Panc1 (cell line): ENCODE data around the gene MZT2B. TPM values are rescaled to one million over a fixed set of nuclear protein-coding genes. Genes with fewer than 3 reads are reported as not detected.
"Not testable (repeated sequence)": the region's sequence is repeated elsewhere in the genome, so short reads cannot be mapped to it uniquely, and the experiment has no call there.

ENCODE experiments used
- ATAC-seq: fragments of 200-7000 bp; cut with Tn5 transposase; 2 replicates; pipeline ENCODE4 v1.9.1; 2020; ENCODE audit warnings: mild to moderate bottlenecking, moderate library complexity
- BruUV-seq: library from RNA; stranded (reverse); fragments of 400-500 nt; replicated peaks from 2 replicates; lab custom pipeline; 2021; lab: Mats Ljungman, UMichigan
- CTCF ChIA-PET: fragments of 300-600 bp; sonication (Branson Sonifier 250); formaldehyde crosslinking; loops from one replicate; lab custom pipeline; 2022; ENCODE audit warnings: antibody characterized with exemption; lab: Charles Lee
- POLR2A ChIA-PET: fragments of 300-600 bp; sonication (Branson Sonifier 250); formaldehyde crosslinking; loops from one replicate; lab custom pipeline; 2022; ENCODE audit warnings: antibody characterized with exemption; lab: Charles Lee
- DNase-seq: peaks from one replicate; pipeline ENCODE4 v3.0.0-alpha.2; 2010; ENCODE audit warnings: low read depth, low spot score
- H3K27ac ChIP-seq: 2 replicates; pipeline ENCODE4 v1.5.1; 2011; ENCODE audit warnings: mild to moderate bottlenecking, low read length, inconsistent platforms
- H3K27me3 ChIP-seq: fragments of 200-500 bp; sonication (Bioruptor generic); 2 replicates; pipeline ENCODE4 v1.6.0; 2014; ENCODE audit warnings: low read length, inconsistent platforms; ENCODE audit not compliant: control insufficient read depth, insufficient read depth
- H3K36me3 ChIP-seq: fragments of 200-500 bp; sonication (Bioruptor generic); 2 replicates; pipeline ENCODE4 v1.5.1; 2014; ENCODE audit warnings: inconsistent platforms, mild to moderate bottlenecking, low read length, moderate library complexity; ENCODE audit not compliant: control insufficient read depth, insufficient read depth
- H3K4me1 ChIP-seq: 2 replicates; pipeline ENCODE4 v1.5.1; 2011; ENCODE audit warnings: inconsistent platforms, mild to moderate bottlenecking, low read length, moderate library complexity; ENCODE audit not compliant: control insufficient read depth, insufficient read depth
- H3K4me3 ChIP-seq, 2 experiments: 2 replicates each; pipeline ENCODE4 v1.5.1; 2011 to 2012; ENCODE audit warnings: low read depth in 2 of 2, low read length in 2 of 2, mild to moderate bottlenecking in 2 of 2, inconsistent platforms in 1 of 2, moderate library complexity in 1 of 2
- H3K9me3 ChIP-seq: fragments of 200-500 bp; sonication (Bioruptor generic); 2 replicates; pipeline ENCODE4 v1.5.1; 2014; ENCODE audit warnings: low read depth, mild to moderate bottlenecking, inconsistent platforms, low read length, moderate library complexity; ENCODE audit not compliant: control insufficient read depth, insufficient read depth
- CTCF ChIP-seq: fragments of 450-650 bp; IDR thresholded peaks from 2 replicates; pipeline ENCODE4 v1.5.1; 2017; ENCODE audit warnings: mild to moderate bottlenecking
- POLR2AphosphoS5 ChIP-seq: IDR thresholded peaks from 2 replicates; pipeline ENCODE4 v1.6.1; 2012; ENCODE audit warnings: mild to moderate bottlenecking, low read depth, low read length, moderate library complexity
- REST ChIP-seq, 2 experiments: IDR thresholded peaks; 2 replicates each; pipeline ENCODE4 v1.6.1; 2011 to 2012; ENCODE audit warnings: low read depth in 2 of 2, control low read depth in 1 of 2, low read length in 1 of 2, mild to moderate bottlenecking in 1 of 2, moderate library complexity in 1 of 2; ENCODE audit not compliant: insufficient read depth in 1 of 2
- SIN3A ChIP-seq: IDR thresholded peaks from 2 replicates; pipeline ENCODE4 v1.6.1; 2012; ENCODE audit warnings: low read depth, mild to moderate bottlenecking, low read length, moderate library complexity, borderline replicate concordance; ENCODE audit not compliant: insufficient read depth
- TCF7L2 ChIP-seq: IDR thresholded peaks from 2 replicates; pipeline ENCODE4 v1.6.1; 2011; ENCODE audit warnings: mild to moderate bottlenecking, low read depth, low read length, inconsistent platforms
- in situ Hi-C: cut with HindIII; loops from 2 replicates; pipeline ENCODE4 v1.10.0; 2016; ENCODE audit warnings: low sequenced_read_pairs, low pct_unique_long_range_greater_than_20kb
- intact Hi-C: fragments of 100-400 bp; cut with micrococcal nuclease; formaldehyde crosslinking; loops from one replicate; pipeline ENCODE4 v1.10.0; 2022; ENCODE audit not compliant: unreplicated experiment
- total RNA-seq: library from RNA; stranded (reverse); gene quantifications from one replicate; pipeline ENCODE4 v1.2.1, GENCODE V29; 2021; ENCODE audit not compliant: unreplicated experiment

MZT2B gene
- total RNA-seq, 1 experiment from 2014 or later, result 305 TPM

- intact Hi-C loops, result loop anchor here (10.0 kb wide), 1 partner anchor 184 kb away; no protein-coding TSS in a partner anchor
- ATAC-seq, result no peak; the same call in 1 of the 2 replicates
- ChIA-PET POLR2A (no interaction called here), CTCF (no interaction called here)
- no peaks in the 10 kb centered on the region for H3K9me3 ChIP-seq
- BruUV-seq, result no TSS peak
- H3K36me3 ChIP-seq, result no peaks in the 10 kb centered on the region
- DNase-seq, result no peak
- H3K4me1 ChIP-seq, result no peaks in the 10 kb centered on the region
- in situ Hi-C loops, result no loop called here
- H3K27ac ChIP-seq, result no peak overlapping the region
- H3K27me3 ChIP-seq, result no peaks in the 10 kb centered on the region
- H3K4me3 ChIP-seq, result no peak overlapping the region
- TF ChIP-seq REST (IDR thresholded peaks at IDR 0.05; ENCODE audit: insufficient read depth in 1 of 2, low read depth in 2 of 2, low read length in 1 of 2) (no peak), CTCF (no peak), TCF7L2 (no peak), POLR2AphosphoS5 (no peak), SIN3A (no peak)
These were observed 31.6 kb upstream of the MZT2B start for GRCh38 chr2:130150181-130151144.

- H3K27me3 ChIP-seq, H3K27ac ChIP-seq, DNase-seq, ATAC-seq, in situ Hi-C loops, H3K36me3 ChIP-seq, H3K4me3 ChIP-seq, BruUV-seq, CTCF ChIA-PET, H3K9me3 ChIP-seq, H3K4me1 ChIP-seq, POLR2A ChIA-PET: not testable (repeated sequence)
- intact Hi-C loops, result loop anchor here (10.0 kb wide), 1 partner anchor 184 kb away; no protein-coding TSS in a partner anchor
These were observed 30.9 kb upstream of the MZT2B start for GRCh38 chr2:130151145-130151512.

GRCh38 chr2:130152136-130152815 is 29.8 kb upstream of the MZT2B start:
- intact Hi-C loops, result loop anchor here (10.0 kb wide), 1 partner anchor 183 kb away; no protein-coding TSS in a partner anchor
- CTCF ChIA-PET, POLR2A ChIA-PET, H3K4me1 ChIP-seq, H3K27me3 ChIP-seq, ATAC-seq, H3K27ac ChIP-seq, in situ Hi-C loops, H3K9me3 ChIP-seq, BruUV-seq, H3K4me3 ChIP-seq, H3K36me3 ChIP-seq, DNase-seq: not testable (repeated sequence)
